Urinary bladder (tissue), 4 donors: Measurements from ENCODE around the gene E4F1. TPM values are rescaled to one million over a fixed set of nuclear protein-coding genes. Genes with fewer than 3 reads are reported as not detected.

Experiments
- DNase-seq: peaks from one replicate; pipeline ENCODE4 v3.0.0-alpha.2; 2015; ENCODE audit errors: extremely low spot score
- H3K27ac ChIP-seq: one replicate; pipeline ENCODE4 v1.5.1; 2013; ENCODE audit warnings: low read depth, mild to moderate bottlenecking, moderate library complexity
- H3K36me3 ChIP-seq: one replicate; pipeline ENCODE4 v1.6.1; 2013; ENCODE audit warnings: mild to moderate bottlenecking, moderate library complexity; ENCODE audit not compliant: insufficient read depth
- H3K4me1 ChIP-seq: one replicate; pipeline ENCODE4 v1.6.1; 2013; ENCODE audit warnings: mild to moderate bottlenecking, moderate library complexity; ENCODE audit not compliant: insufficient read depth
- H3K4me3 ChIP-seq: one replicate; pipeline ENCODE4 v1.5.1; 2013; ENCODE audit warnings: low read depth, low read length
- WGBS: extraction: QIAGEN DNeasy Blood & Tissue Kit; methylation state at CpG from one replicate; pipeline ENCODE4 v1.1.7; 2013; 5-methylcytosine and 5-hydroxymethylcytosine counted together
- polyA plus RNA-seq: library from polyadenylated mRNA; stranded (reverse); fragments of 200-250 nt; gene quantifications from one replicate; pipeline ENCODE4 v1.2.3, GENCODE V29; 2013
- total RNA-seq: library from RNA; depleted of rRNA; stranded (reverse); fragments of >200 nt; gene quantifications from one replicate; pipeline ENCODE4 v1.2.3, GENCODE V29; 2014
- donor health status: healthy with polysubstance abuse.
- donor health status: healthy.

Gene E4F1
- total and polyA plus RNA-seq, 2 donors: 14.0 to 27.5 TPM

DNA sequence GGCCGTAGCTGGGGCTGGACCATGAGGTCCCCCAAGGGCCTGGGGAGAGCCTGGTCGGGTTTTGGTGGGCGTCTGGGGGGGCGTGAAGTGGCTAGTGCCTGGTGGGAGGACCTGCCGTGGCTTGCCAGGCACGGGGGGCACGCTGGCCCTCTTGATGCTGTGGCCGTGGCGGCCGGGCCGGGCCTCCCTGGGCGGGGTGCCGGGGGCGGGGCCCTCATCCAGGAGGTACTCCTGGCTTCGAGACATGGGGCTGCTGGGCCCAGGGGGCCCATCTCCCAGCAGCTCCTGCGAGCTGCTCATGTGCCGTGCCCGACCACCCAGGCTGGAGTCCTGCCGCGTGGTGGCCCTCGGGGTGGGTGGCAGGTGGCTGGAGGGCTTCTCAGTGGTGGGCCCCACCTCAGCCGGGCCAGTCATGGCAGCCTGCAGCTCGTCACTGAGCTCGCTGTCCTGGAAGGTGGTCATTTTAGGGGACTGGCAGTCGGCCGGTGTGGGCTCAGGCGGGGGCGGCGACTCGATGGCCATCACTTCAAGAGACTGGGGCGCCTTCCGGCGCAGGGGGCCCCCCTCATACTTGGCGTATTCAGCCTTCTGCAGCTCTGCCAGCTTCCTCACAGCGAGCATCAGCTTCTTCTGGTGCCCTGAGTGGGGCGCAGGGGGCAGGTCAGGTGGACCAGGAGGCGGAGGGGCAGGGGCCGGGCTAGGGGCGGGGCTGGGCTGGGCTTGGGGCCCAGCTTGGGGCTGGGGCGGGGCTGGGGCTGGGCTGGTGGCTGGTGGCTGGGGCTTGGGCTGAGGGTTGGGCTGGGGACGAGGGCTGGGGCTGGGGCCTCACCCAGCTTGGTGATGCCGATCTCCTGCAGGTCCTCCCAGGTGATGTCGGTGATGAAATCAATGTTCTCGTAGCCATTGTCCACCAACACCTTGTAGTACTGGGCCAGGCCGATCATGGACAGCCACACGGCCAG is 42.1 kb upstream of the E4F1 start:
- no peaks in the 10 kb centered on the region for H3K36me3 ChIP-seq
- no peak for DNase-seq
- no peak overlapping the region for H3K27ac ChIP-seq
- 83% methylated on average over 46 of the region's 46 CpGs for WGBS
- no peak overlapping the region for H3K4me3 ChIP-seq
- H3K4me1 ChIP-seq: no peaks in the 10 kb centered on the region

DNA sequence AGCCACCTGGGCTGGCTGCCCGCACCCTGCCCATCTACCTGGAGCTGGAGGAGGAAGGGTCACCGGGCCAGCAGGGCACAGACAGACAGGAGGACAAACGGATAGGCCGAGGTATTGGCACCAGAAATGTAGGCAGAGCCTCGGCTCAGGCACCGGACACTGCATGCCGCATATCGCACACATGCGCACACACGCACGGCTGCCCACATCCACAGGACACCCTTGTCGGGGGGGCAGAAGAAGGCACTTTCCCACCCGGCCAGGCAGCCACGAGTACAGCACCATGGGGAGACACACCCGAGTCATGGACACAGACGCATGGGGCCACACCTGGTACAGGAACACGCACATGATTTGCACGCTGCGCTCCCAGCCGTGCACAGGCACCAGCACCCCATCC is 41.4 kb upstream of the E4F1 start:
- WGBS: 92% methylated on average over 20 of the region's 20 CpGs
- no peak overlapping the region for H3K4me3 ChIP-seq

DNA sequence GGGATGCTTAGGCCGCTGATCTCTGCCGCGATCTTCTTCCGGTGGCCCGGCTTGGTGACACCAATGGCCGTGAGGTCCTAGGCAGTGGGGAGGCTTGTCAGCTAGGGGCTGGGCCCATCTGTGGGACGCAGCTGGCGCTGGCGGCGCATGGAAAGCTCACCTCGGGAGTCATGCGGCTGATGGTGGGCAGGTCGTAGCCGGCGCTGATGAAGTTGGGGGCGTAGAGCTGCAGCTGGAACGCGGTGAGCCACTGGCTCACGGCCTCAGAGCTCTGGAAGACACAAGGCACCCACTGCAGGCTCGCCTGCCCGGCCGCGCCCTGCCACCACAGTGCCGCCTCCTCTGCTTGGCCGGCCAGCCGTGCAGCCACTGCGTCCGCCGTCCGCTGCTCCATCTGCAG is 39.7 kb upstream of the E4F1 start:
- 91% methylated on average over 30 of the region's 30 CpGs for WGBS
- Histone ChIP-seq H3K36me3 (no peaks in the 10 kb centered on the region), H3K27ac (no peak overlapping the region), H3K4me1 (no peaks in the 10 kb centered on the region), H3K4me3 (no peak overlapping the region)
- no peak for DNase-seq

More for the DNA sequence above, 41.4 kb upstream of the E4F1 start:
- DNase-seq: no peak
- H3K4me1 ChIP-seq: no peaks in the 10 kb centered on the region
- no peaks in the 10 kb centered on the region for H3K36me3 ChIP-seq
- H3K27ac ChIP-seq: no peak overlapping the region

DNA sequence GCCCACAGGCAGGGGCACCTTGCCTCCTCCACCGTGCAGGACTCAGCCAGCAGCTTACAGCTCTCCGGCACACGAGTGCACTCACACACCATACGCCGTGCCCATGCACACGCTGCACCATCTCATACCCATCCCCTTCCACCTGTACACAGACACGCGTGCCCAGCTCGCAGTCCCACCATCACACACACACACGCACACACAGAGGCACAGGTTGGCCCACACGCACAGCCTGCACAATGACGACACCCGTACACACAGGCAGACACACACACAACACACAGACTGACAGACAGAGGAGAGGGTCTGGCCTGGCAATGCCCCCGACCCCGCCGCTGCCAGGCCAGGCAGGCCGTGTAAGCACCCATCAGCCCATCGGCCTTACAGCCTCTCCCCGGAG is 39.0 kb upstream of the E4F1 start:
- 90% methylated on average over 19 of the region's 19 CpGs for WGBS
- Histone ChIP-seq H3K4me3 (no peak overlapping the region), H3K36me3 (no peaks in the 10 kb centered on the region), H3K4me1 (no peaks in the 10 kb centered on the region), H3K27ac (no peak overlapping the region)
- no peak for DNase-seq

DNA sequence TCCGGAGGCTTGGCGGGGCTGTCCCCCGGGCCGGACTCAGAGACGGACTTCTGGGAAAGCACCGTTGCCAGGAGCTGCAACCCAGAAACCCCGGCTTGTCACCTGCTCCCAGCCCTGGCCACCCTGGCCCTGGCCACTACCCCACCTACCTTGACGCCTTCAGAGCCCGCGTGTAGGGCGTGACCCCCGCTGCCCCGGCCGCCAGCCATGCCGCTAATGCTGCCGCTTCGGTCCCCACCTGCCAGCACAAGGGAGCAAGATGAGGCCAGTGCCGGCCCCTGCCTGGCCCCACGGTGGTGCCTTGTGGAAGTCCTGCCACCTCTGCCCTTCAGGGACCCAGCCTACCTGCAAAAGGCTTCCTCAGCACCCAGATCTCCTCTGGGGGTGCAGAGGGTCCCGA is 38.4 kb upstream of the E4F1 start:
- Histone ChIP-seq H3K4me1 (no peaks in the 10 kb centered on the region), H3K27ac (no peak overlapping the region), H3K36me3 (no peaks in the 10 kb centered on the region), H3K4me3 (no peak overlapping the region)
- no peak for DNase-seq
- 87% methylated on average over 20 of the region's 20 CpGs for WGBS

DNA sequence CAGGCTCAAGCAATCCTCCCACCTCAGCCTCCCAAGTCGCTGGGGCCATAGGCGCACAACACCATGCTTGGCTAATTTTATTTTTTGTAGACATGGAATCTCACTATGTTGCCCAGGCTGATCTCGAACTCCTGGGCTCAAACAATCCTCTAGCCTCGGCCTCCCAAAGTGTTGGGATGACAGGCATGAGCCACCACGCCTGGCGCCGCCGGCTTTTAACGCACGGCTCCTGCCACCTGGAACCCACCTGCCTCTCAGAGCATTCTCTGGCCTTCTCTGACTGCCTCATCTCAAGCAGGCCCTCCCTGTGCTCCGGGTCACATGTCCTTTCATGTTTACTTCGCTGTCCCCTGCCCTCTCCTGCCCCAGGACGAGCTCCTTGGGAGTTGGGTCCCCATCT is 37.3 kb upstream of the E4F1 start:
- H3K4me3 ChIP-seq: no peak overlapping the region
- H3K27ac ChIP-seq: no peak overlapping the region
- no peaks in the 10 kb centered on the region for H3K4me1 ChIP-seq
- no peaks in the 10 kb centered on the region for H3K36me3 ChIP-seq
- WGBS: 86% methylated on average over 13 of the region's 13 CpGs
- DNase-seq: no peak

DNA sequence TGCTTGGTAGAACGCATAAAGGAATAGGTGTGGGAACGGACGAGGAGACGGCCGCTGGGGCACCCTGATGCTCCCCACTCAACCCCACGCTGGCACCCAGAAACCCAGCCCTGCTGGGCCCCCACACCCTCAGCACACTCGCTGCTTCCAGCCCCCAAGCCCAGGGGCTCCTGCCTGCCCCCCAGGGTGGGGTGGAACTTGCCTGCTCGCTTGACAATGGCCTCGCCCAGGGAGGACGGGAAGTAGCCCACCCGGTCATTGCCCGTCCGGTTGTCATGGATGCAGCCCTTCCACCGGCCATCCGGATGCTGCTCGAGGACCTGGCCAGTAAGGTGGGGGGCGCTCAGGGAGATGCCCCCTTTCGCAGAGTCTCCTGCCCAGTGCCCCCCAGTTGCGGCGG is 36.9 kb upstream of the E4F1 start:
- WGBS: 82% methylated on average over 20 of the region's 20 CpGs

DNA sequence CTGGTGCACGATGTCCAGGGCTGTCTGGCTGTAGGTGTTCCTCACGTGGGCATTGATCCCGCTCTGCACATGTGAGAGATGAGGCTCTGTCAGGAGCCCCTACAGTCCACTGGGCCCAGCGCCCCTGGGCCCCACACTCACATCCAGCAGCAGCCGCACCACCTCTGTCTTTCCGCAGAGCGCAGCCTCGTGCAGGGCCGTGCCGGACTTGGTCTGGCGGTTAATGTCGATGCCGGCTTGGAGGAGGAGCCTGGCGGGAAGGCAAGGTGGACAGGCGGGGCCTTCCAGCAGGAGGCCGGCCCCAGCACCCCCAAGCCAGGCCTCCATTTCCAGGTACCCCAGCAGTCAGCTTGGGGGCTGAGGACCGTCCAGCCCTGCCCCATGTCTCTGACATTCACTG is 36.2 kb upstream of the E4F1 start:
- Histone ChIP-seq H3K4me1 (no peaks in the 10 kb centered on the region), H3K4me3 (no peak overlapping the region), H3K27ac (no peak overlapping the region), H3K36me3 (no peaks in the 10 kb centered on the region)
- 65% methylated on average over 17 of the region's 17 CpGs for WGBS
- no peak for DNase-seq

More for the DNA sequence above, 36.9 kb upstream of the E4F1 start:
- H3K36me3 ChIP-seq: no peaks in the 10 kb centered on the region
- no peak overlapping the region for H3K27ac ChIP-seq
- H3K4me1 ChIP-seq: no peaks in the 10 kb centered on the region
- no peak for DNase-seq
- H3K4me3 ChIP-seq: no peak overlapping the region

DNA sequence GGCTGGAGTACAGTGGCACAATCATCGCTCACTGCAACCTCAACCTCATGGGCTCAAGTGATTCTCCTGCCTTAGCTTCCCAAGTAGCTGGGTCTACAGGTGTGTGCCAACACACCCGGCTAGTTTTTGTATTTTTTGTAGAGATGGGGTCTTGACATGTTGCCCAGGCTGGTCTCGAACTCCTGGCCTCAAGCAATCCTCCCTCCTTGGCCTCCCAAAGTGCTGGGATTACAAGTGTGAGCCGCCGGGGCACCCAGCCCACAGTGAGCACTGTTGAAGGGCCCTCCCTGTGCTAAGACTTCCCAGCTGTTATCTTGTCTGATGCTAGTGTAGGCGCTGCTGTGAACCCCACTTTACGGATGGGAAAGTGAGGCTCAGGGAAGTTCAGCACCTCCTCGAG is 35.0 kb upstream of the E4F1 start:
- DNase-seq: no peak
- 93% methylated on average over 8 of the region's 8 CpGs for WGBS
- no peak overlapping the region for H3K4me3 ChIP-seq

DNA sequence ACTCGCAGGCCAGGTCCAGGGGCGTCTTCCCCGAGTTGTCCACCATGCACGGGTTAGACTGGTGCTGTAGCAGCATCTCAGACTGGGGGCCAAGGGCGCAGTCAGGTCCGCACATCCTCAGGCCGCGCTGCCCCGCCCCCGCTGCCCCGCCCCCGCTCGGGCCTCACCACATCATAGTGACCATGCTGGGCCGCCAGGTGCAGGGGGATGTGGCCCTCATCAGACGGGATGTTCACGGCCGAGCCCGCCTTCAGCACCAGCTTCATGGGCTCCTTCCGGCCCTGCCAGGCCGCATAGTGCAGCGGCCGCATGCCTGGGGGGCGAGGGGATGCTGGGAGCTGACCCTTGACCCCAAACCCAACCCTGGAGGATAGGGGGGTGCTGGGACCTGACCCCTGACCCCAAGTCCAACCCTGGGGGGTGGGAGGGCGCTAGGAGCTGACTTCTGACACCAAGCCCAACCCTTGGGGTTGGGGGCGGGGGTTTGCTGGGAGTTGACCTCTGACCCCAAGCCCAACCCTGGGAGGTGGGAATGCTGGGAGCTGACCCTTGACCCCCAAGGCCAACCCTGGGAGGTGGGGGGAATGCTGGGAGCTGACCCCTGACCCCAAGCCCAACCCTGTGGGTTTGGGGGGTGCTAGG is 34.0 kb upstream of the E4F1 start:
- WGBS: 89% methylated on average over 25 of the region's 25 CpGs

More for the DNA sequence above, 35.0 kb upstream of the E4F1 start:
- Histone ChIP-seq H3K36me3 (no peaks in the 10 kb centered on the region), H3K27ac (no peak overlapping the region), H3K4me1 (no peaks in the 10 kb centered on the region)

DNA sequence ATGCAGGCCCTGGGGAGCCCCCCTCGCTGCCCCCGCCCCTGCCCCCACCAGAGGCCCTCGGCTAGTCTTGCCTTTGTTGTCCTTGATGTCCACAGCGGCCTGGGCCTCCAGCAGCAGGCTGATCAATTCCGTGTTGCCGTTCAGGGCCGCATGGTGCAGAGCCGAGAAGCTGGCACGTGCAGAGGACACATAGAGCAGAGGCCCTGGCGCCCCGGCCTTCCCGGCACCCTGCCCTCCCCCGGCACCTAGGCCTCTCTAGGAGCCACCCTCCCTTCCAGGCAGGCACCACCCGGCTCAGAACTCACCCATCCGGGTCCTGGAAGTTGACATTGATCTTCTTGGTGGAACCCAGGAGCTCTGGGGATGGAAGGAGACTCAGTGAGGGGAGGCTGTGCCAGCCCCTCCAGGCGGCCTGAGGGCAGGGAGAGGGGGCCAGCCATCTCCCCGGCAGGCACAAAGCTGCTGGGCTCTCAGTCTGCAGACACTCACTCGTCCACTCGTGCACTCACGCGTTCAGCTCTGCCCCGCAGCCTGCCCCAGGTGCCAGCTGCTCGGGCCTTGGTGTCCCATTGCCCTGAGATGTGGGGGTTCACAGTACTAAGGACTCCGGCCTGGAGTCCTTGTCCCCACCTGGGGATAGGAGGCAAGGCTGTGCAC is 33.3 kb upstream of the E4F1 start:
- WGBS: 82% methylated on average over 24 of the region's 24 CpGs
- Histone ChIP-seq H3K4me1 (no peaks in the 10 kb centered on the region), H3K27ac (no peak overlapping the region), H3K4me3 (no peak overlapping the region), H3K36me3 (no peaks in the 10 kb centered on the region)
- DNase-seq: no peak

More for the DNA sequence above, 34.0 kb upstream of the E4F1 start:
- no peak overlapping the region for H3K4me3 ChIP-seq
- no peaks in the 10 kb centered on the region for H3K4me1 ChIP-seq
- no peak overlapping the region for H3K27ac ChIP-seq
- DNase-seq: no peak
- H3K36me3 ChIP-seq: no peaks in the 10 kb centered on the region

DNA sequence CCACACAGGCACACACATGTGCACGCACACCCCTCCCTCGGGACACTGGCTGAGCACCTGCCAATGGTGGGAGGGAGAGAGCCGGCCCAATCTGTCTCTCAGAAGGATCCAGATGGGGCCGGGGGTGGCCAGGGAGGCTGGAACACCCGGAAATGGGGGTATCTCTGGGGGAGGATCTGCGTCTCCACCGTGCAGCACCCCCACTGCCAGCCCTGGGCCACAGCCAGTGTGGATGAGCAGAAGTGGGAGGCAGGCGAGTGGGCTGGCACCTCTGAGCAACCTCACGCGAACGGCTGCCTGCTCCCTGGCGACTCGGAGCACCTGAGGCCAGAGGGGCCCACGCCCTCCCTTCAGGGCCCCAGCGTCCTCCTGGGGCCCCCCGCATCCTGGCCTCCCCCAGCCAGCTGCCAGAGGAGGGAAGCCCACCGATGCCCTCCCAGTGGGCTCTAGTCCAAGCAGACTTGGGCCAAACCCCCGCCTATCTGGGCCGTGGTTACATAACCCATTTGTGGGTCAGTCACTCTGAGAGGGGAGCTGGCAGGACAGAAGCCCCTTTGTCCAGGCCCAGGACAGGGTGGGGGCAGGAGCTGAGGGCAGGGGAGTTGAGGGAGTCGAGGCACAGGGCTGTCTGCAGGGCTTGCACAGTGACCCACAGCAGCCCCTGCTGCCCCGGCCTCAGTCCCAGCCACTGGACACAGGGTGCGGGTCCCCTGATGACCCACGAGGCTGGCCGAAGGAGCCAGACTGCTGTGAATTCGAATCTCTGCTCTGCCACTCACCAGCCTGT is 32.5 kb upstream of the E4F1 start:
- no peaks in the 10 kb centered on the region for H3K36me3 ChIP-seq
- H3K4me3 ChIP-seq: no peak overlapping the region
- H3K4me1 ChIP-seq: no peaks in the 10 kb centered on the region
- DNase-seq: no peak
- WGBS: 79% methylated on average over 25 of the region's 25 CpGs
- no peak overlapping the region for H3K27ac ChIP-seq

DNA sequence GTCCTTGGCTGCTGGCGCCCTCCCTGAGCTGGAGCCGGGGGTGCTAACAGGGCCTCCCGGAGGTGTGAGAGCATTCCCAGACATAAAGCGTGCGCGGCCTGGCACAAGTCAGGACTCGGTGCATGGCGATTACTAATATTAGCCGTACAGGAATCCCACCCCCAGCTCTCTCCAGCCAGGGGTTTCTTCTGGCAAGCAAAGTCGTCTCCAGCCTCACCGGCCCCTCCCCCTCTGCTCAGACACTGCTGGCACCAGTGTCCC is 32.0 kb upstream of the E4F1 start:
- Histone ChIP-seq H3K27ac (no peak overlapping the region), H3K4me3 (no peak overlapping the region), H3K4me1 (no peaks in the 10 kb centered on the region), H3K36me3 (no peaks in the 10 kb centered on the region)
- WGBS: 81% methylated on average over 11 of the region's 11 CpGs
- no peak for DNase-seq
